Hindlimb muscle (tissue), 1 donor: Measurements from ENCODE around the gene ELF2. TPM values are rescaled to one million over a fixed set of nuclear protein-coding genes. Genes with fewer than 3 reads are reported as not detected.
"Not testable (repeated sequence)": the region's sequence is repeated elsewhere in the genome, so short reads cannot be mapped to it uniquely, and the experiment has no call there.

Experiments
- DNase-seq: peaks from one replicate; pipeline ENCODE4 v3.0.0-alpha.2; 2013
- polyA plus RNA-seq: library from polyadenylated mRNA; unstranded; fragments of 120-200 nt; gene quantifications from one replicate; pipeline ENCODE4 v1.2.1, GENCODE V29; 2013; ENCODE audit not compliant: insufficient read length

ELF2 gene
- polyA plus RNA-seq, 1 donor: 46.4 TPM

- DNase-seq: peak; percentile 10
Observed at GRCh38 chr4:139076016-139076744, 100.8 kb downstream of the ELF2 start.

GRCh38 chr4:139060591-139060990, 116.4 kb downstream of the ELF2 start:
- DNase-seq: no peak

GRCh38 chr4:139059026-139059425, 118.0 kb downstream of the ELF2 start:
- not testable (repeated sequence) for DNase-seq

GRCh38 chr4:139054791-139055505, 122.1 kb downstream of the ELF2 start:
- no peak for DNase-seq

- DNase-seq: no peak
Observed at GRCh38 chr4:139053909-139054308, 123.1 kb downstream of the ELF2 start.

GRCh38 chr4:139050446-139050845, 126.6 kb downstream of the ELF2 start:
- no peak for DNase-seq

- no peak for DNase-seq
Observed at GRCh38 chr4:139048026-139048425, 129.0 kb downstream of the ELF2 start.

- DNase-seq: no peak
Observed at GRCh38 chr4:139044291-139044690, 132.7 kb downstream of the ELF2 start.

- peak; percentile 58 for DNase-seq
Observed at GRCh38 chr4:139042981-139043460, 134.0 kb downstream of the ELF2 start.

GRCh38 chr4:139038874-139039443, 138.1 kb downstream of the ELF2 start:
- DNase-seq: no peak

- DNase-seq: no peak
Observed at GRCh38 chr4:139036885-139037284, 140.1 kb downstream of the ELF2 start.

GRCh38 chr4:139035650-139036049, 141.4 kb downstream of the ELF2 start:
- no peak for DNase-seq

- peak; percentile 80 for DNase-seq
Observed at GRCh38 chr4:139030614-139031235, 146.3 kb downstream of the ELF2 start.

GRCh38 chr4:139029866-139030363, 147.1 kb downstream of the ELF2 start:
- DNase-seq: not testable (repeated sequence)

- peak; percentile 19 for DNase-seq
Observed at GRCh38 chr4:139028191-139028661, 148.8 kb downstream of the ELF2 start.

GRCh38 chr4:139027776-139028175, 149.2 kb downstream of the ELF2 start:
- peak; percentile 12 for DNase-seq

GRCh38 chr4:139025841-139026240, 151.2 kb downstream of the ELF2 start:
- no peak for DNase-seq

GRCh38 chr4:139024686-139025085, 152.3 kb downstream of the ELF2 start:
- DNase-seq: no peak

GRCh38 chr4:139022835-139023234, 154.2 kb downstream of the ELF2 start:
- DNase-seq: no peak

- not testable (repeated sequence) for DNase-seq
Observed at GRCh38 chr4:139021071-139021470, 155.9 kb downstream of the ELF2 start.

- DNase-seq: no peak
Observed at GRCh38 chr4:139020384-139020783, 156.6 kb downstream of the ELF2 start.

GRCh38 chr4:139018971-139019758, 157.9 kb downstream of the ELF2 start:
- DNase-seq: no peak
